Measurements from ENCODE around the gene CLMN. TPM values are rescaled to one million over a fixed set of nuclear protein-coding genes. Genes with fewer than 3 reads are reported as not detected.
A peak's percentile ranks its signal among the peaks of the same experiment; 100 is the strongest.

CLMN gene
- total RNA-seq, 1 donor from 2014 or later: 9.6 TPM

DNA sequence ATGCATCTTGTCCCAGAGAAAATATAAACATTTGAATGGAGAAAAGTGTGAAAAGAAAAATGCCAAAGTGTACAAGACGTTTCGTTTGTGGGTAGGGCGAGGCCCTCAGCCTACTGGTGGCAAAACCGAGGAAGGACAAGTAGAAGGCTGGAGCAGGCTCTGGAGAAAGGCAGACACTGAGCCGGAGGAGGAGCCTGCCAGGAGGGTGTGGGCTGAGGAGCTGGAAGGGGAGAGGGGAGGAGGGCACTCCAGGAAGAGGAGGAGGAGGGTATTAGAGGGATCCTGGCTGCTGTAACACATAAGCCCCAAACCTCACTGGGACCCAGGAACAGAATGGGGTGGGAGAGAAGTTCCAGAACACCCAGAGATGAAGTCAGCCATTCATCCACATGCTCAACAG is 47.7 kb downstream of the CLMN start:
- no peak for DNase-seq (ENCODE audit: low read depth)
- TF ChIP-seq, protein P1, sequence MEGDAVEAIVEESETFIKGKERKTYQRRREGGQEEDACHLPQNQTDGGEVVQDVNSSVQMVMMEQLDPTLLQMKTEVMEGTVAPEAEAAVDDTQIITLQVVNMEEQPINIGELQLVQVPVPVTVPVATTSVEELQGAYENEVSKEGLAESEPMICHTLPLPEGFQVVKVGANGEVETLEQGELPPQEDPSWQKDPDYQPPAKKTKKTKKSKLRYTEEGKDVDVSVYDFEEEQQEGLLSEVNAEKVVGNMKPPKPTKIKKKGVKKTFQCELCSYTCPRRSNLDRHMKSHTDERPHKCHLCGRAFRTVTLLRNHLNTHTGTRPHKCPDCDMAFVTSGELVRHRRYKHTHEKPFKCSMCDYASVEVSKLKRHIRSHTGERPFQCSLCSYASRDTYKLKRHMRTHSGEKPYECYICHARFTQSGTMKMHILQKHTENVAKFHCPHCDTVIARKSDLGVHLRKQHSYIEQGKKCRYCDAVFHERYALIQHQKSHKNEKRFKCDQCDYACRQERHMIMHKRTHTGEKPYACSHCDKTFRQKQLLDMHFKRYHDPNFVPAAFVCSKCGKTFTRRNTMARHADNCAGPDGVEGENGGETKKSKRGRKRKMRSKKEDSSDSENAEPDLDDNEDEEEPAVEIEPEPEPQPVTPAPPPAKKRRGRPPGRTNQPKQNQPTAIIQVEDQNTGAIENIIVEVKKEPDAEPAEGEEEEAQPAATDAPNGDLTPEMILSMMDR (conservative IDR thresholded peaks at IDR 0.05; ENCODE audit: low read depth, low read length): no peak
- H3K4me3 ChIP-seq (ENCODE audit: low read depth, low read length): no peak overlapping the region

GRCh38 chr14:95270203-95270602 is 49.5 kb downstream of the CLMN start:
- TF ChIP-seq, protein P1 (conservative IDR thresholded peaks at IDR 0.05; ENCODE audit: low read depth, low read length): no peak
- DNase-seq (ENCODE audit: low read depth): no peak

GRCh38 chr14:95269493-95269892 is 50.2 kb downstream of the CLMN start:
- DNase-seq (ENCODE audit: low read depth): no peak
- TF ChIP-seq, protein P1 (conservative IDR thresholded peaks at IDR 0.05; ENCODE audit: low read depth, low read length): no peak
- H3K4me3 ChIP-seq (ENCODE audit: low read depth, low read length): no peak overlapping the region

More at GRCh38 chr14:95270203-95270602, 49.5 kb downstream of the CLMN start:
- H3K4me3 ChIP-seq (ENCODE audit: low read depth, low read length): no peak overlapping the region

GRCh38 chr14:95268350-95268749 is 51.4 kb downstream of the CLMN start:
- TF ChIP-seq, protein P1 (conservative IDR thresholded peaks at IDR 0.05; ENCODE audit: low read depth, low read length): no peak
- no peak for DNase-seq (ENCODE audit: low read depth)
- H3K4me3 ChIP-seq (ENCODE audit: low read depth, low read length): no peak overlapping the region

- no peak for DNase-seq (ENCODE audit: low read depth)
- TF ChIP-seq, protein P1 (conservative IDR thresholded peaks at IDR 0.05; ENCODE audit: low read depth, low read length): no peak
- no peak overlapping the region for H3K4me3 ChIP-seq (ENCODE audit: low read depth, low read length)
Measured at GRCh38 chr14:95267306-95267705, 52.4 kb downstream of the CLMN start.

DNA sequence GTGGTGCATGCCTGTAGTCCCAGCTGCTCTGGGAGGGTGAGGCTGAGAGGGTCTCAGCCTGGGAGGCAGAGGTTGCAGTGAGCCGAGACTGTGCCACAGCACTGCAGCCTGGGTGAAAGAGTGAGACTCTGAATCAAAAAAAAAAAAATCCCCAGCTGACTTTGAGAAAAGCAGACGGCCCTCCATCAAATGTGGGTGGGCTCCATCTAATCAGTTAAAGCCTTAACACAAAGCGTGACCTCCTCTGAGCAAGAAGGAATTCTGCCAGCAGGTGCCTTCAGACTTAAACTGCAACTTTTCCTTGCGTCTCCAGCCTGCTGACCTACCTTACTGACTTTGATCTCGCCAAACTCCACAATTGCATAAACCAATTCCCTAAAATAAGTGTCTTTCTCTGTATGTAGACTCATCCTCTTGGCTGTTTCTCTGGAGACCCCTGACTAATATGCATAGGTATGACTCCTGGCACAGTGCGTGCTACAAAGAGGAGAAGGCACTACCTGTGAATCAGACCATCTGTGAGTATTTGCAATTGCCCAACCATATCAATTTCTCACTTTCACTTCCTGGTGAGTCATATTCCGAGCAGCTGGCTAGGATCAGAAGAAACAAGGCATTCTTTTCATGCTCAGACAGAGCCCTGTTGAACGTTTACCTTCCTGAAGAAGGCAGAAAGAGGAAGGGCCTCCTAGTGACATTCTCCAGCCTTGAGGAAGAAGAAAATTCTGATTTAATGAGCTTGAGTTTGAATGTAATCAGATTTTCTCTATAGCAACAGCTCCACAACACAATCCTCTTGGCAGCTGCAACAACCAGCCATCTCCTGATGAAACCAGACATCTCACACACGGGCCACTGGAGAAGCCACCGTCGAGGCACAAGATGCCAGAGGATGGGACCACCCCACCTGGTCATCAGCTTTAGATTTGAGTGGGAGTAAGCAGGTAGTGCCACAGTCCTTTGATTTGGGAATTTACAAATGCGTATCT is 54.3 kb downstream of the CLMN start:
- H3K4me3 ChIP-seq (ENCODE audit: low read depth, low read length): peak overlapping the region; percentile 5
- peak; percentile 100 for DNase-seq (ENCODE audit: low read depth)
- TF ChIP-seq, protein P1 (conservative IDR thresholded peaks at IDR 0.05; ENCODE audit: low read depth, low read length): peak; percentile 12
